Measurements from ENCODE around the gene CNTRL. TPM values are rescaled to one million over a fixed set of nuclear protein-coding genes. Genes with fewer than 3 reads are reported as not detected.
A peak's percentile ranks its signal among the peaks of the same experiment; 100 is the strongest.

CNTRL gene
- total RNA-seq, 2 experiments from 2014 or later: 80.3 to 107 TPM

DNA sequence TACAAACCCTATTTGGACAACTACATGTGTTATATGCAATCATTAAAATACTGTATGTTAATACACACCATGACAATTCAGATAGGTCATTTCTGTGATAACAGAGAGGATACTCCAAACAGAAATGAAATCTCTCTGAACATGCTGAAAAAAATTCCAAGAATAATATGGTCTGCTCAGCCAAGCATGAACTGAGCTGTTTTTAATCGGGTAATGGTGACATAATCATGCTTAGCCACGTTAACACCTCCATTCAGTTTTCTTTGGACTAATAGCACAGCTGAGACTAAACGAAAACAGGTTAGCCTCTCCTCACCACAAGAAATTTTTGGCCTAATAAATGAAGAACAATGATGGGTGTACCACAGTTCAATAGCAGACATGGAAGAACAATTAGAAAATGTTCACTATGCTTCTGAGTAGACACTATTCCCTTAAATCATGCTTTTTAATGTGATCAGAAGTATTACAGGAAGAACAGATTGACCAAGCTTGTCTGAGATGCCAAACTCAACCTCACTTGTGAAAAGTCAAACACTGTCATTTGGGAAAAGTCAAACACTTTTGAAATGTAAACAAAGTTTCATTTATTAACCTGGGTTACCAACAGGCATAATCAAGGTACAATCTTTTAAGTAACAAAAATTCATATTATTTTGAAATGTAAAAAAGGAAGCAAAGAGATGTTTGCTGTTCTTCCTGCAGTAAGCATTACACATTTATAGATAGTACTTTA is 107.5 kb downstream of the CNTRL start:
- Mint-ChIP-seq H3K4me1 (peaks cover 42% of the 10 kb centered on the region), H3K27me3 (no peaks in the 10 kb centered on the region), H3K27ac (peak overlapping the region; percentile 56), H3K36me3 (peaks cover 68% of the 10 kb centered on the region), H3K4me3 (no peak overlapping the region), H3K9me3 (ENCODE audit: low read depth) (no peaks in the 10 kb centered on the region)
- ATAC-seq (no peak), DNase-seq (no peak)
- CTCF ChIA-PET: interaction anchor here (0.8 kb wide), 1 partner anchor 13 kb away, joined by 3 read pairs; no protein-coding TSS in a partner anchor

DNA sequence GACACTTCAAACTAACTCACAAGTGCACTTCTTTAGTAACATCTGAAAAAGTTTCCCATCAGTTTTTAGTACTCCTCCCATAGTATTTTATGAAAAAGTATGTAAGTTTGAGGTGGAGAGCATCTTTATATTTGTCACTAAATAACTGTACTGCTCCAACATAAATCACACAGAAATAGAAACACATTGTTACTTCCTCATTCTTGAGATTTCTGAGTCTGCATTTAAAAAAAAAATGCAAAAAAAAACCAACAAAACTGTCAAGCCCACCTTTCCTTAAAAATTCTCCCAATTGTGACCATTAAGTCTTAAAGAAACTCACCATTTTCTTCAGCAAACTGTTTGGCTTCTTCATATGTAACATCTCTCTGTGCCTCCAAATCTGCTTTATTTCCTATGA is 108.2 kb downstream of the CNTRL start:
- ATAC-seq: no peak
- DNase-seq: no peak
- H3K9me3 Mint-ChIP-seq (ENCODE audit: low read depth): no peaks in the 10 kb centered on the region
- peaks cover 63% of the 10 kb centered on the region for H3K36me3 Mint-ChIP-seq
- no peaks in the 10 kb centered on the region for H3K27me3 Mint-ChIP-seq
- peak overlapping the region; percentile 54 for H3K27ac Mint-ChIP-seq
- no peak overlapping the region for H3K4me3 Mint-ChIP-seq
- peaks cover 48% of the 10 kb centered on the region for H3K4me1 Mint-ChIP-seq
- CTCF ChIA-PET: no interaction called here

- Mint-ChIP-seq H3K4me1 (peaks cover 49% of the 10 kb centered on the region), H3K36me3 (peaks cover 57% of the 10 kb centered on the region), H3K27ac (peak overlapping the region; percentile 11), H3K27me3 (no peaks in the 10 kb centered on the region), H3K4me3 (no peak overlapping the region), H3K9me3 (ENCODE audit: low read depth) (no peaks in the 10 kb centered on the region)
- CTCF ChIA-PET: interaction anchor here (0.6 to 1.6 kb wide), 2 partner anchors 14 to 136 kb away, joined by 3 to 6 read pairs; no protein-coding TSS in a partner anchor
- ATAC-seq (no peak), DNase-seq (no peak)
Observed at GRCh38 chr9:121183666-121184423, 109.1 kb downstream of the CNTRL start.

DNA sequence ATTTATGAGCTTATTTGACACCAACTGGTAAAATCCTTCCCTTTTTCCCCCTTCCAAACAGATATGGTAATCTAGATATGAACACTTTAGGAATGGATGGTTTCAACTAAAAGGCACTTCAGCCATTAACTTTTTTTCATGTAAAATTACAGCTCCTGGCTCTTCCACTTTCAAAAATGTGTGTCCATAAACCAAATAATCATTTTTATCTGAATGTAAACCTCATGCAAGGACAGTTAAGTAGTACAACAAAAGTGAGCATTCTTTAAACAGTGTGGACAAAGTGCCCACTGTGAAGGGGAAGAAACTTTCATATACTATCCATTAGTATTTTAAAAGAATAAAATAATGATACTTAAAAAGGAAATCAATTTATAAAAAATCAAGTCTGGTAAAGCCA is 109.7 kb downstream of the CNTRL start:
- no peaks in the 10 kb centered on the region for H3K27me3 Mint-ChIP-seq
- DNase-seq (no peak), ATAC-seq (no peak)
- CTCF ChIA-PET: interaction anchor here (0.6 to 1.6 kb wide), 2 partner anchors 15 to 136 kb away, joined by 3 to 6 read pairs; no protein-coding TSS in a partner anchor
- H3K36me3 Mint-ChIP-seq: peaks cover 55% of the 10 kb centered on the region
- H3K9me3 Mint-ChIP-seq (ENCODE audit: low read depth): no peaks in the 10 kb centered on the region
- H3K4me3 Mint-ChIP-seq: no peak overlapping the region
- H3K27ac Mint-ChIP-seq: peak overlapping the region; percentile 19
- peaks cover 52% of the 10 kb centered on the region for H3K4me1 Mint-ChIP-seq

DNA sequence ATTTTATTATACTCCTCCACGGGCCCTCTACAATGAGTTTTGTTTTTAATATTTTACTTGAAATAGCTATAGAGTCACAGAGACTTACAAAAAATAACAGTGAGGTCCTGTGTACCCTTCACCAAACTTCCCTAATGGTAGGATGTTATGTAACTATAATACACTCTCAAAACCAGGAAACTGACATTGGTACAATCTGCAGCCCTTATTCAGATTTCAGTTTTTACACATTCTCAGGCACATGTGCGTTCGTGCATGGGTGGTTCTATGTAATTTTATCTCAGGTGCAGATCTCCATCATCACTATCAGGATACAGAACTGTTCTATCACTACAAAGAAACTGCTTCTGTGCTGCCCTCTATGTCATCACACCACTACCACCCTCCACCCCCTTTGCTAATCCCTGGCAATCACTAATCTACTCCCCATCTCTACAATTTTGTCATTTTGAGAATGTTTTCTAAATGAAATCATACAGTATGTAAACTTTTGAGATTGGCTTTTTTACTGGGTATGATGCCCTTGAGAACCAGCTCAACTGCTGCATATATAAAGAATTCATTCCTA is 110.5 kb downstream of the CNTRL start:
- DNase-seq (no peak), ATAC-seq (no peak)
- no peaks in the 10 kb centered on the region for H3K27me3 Mint-ChIP-seq
- H3K4me1 Mint-ChIP-seq: peaks cover 55% of the 10 kb centered on the region
- H3K27ac Mint-ChIP-seq: no peak overlapping the region
- CTCF ChIA-PET: interaction anchor here (1.1 to 1.2 kb wide), 3 partner anchors 14 to 120 kb away, joined by 3 to 5 read pairs (median 4); no protein-coding TSS in a partner anchor
- no peaks in the 10 kb centered on the region for H3K9me3 Mint-ChIP-seq (ENCODE audit: low read depth)
- peaks cover 56% of the 10 kb centered on the region for H3K36me3 Mint-ChIP-seq
- H3K4me3 Mint-ChIP-seq: no peak overlapping the region

DNA sequence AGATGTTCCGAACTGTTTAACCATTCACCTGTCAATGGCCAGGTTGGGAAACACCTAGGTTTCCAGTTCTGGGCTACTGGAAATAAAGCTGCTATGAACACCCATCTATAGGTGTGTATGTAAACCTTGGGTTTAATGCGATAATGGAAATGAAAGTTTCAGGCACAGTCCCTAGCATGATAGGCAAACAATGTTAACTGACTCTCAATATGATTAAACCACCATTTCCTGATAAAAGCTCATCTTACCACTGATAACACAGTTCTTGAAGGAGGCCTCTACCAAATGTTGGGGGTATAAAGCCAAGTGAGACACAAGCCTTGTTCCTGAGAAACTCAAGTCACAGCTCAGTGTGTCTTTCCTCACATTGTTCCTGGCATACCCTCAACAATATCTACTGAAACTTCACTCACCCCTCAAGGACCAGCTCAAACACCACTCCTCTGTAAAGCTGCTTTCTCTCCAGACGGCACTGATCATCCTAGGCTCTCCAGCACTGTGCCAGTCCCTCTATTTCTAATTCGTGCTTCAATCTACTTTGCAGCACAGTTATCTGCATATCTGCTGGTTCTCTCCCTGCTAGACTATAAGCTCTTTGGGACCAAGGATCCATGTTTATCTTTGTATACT is 111.1 kb downstream of the CNTRL start:
- H3K27me3 Mint-ChIP-seq: no peaks in the 10 kb centered on the region
- DNase-seq (no peak), ATAC-seq (peak; percentile 77)
- CTCF ChIA-PET: interaction anchor here (1.0 to 1.6 kb wide), 6 partner anchors 9 to 430 kb away, joined by 3 to 5 read pairs (median 4); no protein-coding TSS in a partner anchor
- peaks cover 59% of the 10 kb centered on the region for H3K4me1 Mint-ChIP-seq
- H3K4me3 Mint-ChIP-seq: no peak overlapping the region
- H3K27ac Mint-ChIP-seq: peak overlapping the region; percentile 68
- peaks cover 58% of the 10 kb centered on the region for H3K36me3 Mint-ChIP-seq
- no peaks in the 10 kb centered on the region for H3K9me3 Mint-ChIP-seq (ENCODE audit: low read depth)

- Mint-ChIP-seq H3K36me3 (peaks cover 52% of the 10 kb centered on the region), H3K9me3 (ENCODE audit: low read depth) (no peaks in the 10 kb centered on the region), H3K4me1 (peaks cover 64% of the 10 kb centered on the region), H3K27ac (peak overlapping the region; percentile 15), H3K27me3 (no peaks in the 10 kb centered on the region), H3K4me3 (no peak overlapping the region)
- CTCF ChIA-PET: interaction anchor here (0.8 to 1.3 kb wide), 3 partner anchors 17 to 206 kb away, joined by 3 read pairs; no protein-coding TSS in a partner anchor
- DNase-seq (no peak), ATAC-seq (no peak)
Observed at GRCh38 chr9:121187636-121188305, 113.0 kb downstream of the CNTRL start.

- Mint-ChIP-seq H3K4me1 (peaks cover 61% of the 10 kb centered on the region), H3K4me3 (no peak overlapping the region), H3K27me3 (no peaks in the 10 kb centered on the region), H3K27ac (no peak overlapping the region), H3K36me3 (peaks cover 40% of the 10 kb centered on the region), H3K9me3 (ENCODE audit: low read depth) (no peaks in the 10 kb centered on the region)
- no peak for DNase-seq
- ATAC-seq: no peak
- CTCF ChIA-PET: interaction anchor here (0.8 kb wide), 1 partner anchor 18 kb away, joined by 3 read pairs; no protein-coding TSS in a partner anchor
Observed at GRCh38 chr9:121189006-121189405, 114.3 kb downstream of the CNTRL start.

DNA sequence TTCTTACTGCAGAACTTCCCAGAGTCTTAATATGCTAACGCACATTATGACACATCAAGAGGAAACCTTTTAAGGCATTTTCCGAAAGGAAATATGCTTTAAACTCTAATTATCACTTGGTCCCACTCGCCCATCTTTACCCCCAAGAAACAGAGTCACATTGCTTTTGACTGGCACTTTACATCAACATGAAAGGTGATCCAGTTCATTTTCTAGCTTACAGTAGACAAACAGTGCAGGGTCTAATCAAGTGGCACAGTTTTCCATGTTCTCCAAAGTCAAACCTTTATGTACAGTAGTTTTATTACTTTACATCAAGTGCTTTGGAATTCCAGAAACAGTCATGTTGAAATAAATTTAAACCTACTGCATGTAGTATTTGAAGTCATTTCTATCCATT is 114.9 kb downstream of the CNTRL start:
- Mint-ChIP-seq H3K36me3 (peaks cover 36% of the 10 kb centered on the region), H3K4me1 (peaks cover 60% of the 10 kb centered on the region), H3K27me3 (no peaks in the 10 kb centered on the region), H3K4me3 (no peak overlapping the region), H3K27ac (no peak overlapping the region), H3K9me3 (ENCODE audit: low read depth) (no peaks in the 10 kb centered on the region)
- ATAC-seq: no peak
- CTCF ChIA-PET: interaction anchor here (0.7 kb wide), 1 partner anchor 118 kb away, joined by 3 read pairs; no protein-coding TSS in a partner anchor
- no peak for DNase-seq

DNA sequence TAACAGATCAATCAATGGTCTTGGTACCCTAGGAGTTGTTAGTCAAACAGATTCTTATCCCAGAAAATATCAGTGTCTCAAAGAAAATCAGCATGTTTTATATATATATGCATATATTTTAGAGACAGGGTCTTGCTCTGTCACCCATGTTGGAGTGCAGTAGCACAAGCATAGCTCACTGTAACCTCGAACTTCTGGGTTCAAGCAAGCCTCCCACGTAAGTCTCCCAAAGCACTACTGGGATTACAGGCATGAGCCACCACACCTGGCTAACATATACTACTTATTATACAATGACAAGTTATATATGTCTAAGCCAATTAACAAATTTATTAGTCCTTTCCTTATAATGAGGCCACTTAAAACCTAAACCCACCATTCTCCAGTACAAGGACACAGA is 116.5 kb downstream of the CNTRL start:
- Mint-ChIP-seq H3K36me3 (peaks cover 22% of the 10 kb centered on the region), H3K4me1 (peaks cover 60% of the 10 kb centered on the region), H3K27me3 (no peaks in the 10 kb centered on the region), H3K9me3 (ENCODE audit: low read depth) (no peaks in the 10 kb centered on the region), H3K4me3 (no peak overlapping the region), H3K27ac (no peak overlapping the region)
- ATAC-seq (no peak), DNase-seq (no peak)
- CTCF ChIA-PET: no interaction called here

DNA sequence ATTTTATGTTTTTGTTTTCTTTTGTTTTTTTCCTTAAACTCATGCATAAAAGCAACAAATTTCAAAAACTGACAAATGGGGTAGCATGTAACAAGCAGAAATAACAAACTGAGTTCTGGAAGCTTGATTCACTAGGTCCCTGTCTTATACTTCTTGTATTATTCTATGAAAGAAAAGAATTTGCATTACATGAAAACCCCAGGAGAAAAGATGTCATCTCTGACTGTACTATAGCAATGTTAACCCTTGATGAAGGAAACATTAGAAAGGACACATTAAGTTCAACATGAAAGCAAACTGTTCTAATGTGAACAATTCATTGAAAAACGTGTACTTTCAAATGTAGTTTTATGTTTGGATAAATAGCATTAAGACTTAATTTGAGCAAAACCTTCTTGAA is 117.8 kb downstream of the CNTRL start:
- CTCF ChIA-PET: no interaction called here
- DNase-seq (no peak), ATAC-seq (no peak)
- Mint-ChIP-seq H3K4me1 (peaks cover 62% of the 10 kb centered on the region), H3K36me3 (peaks cover 19% of the 10 kb centered on the region), H3K27me3 (no peaks in the 10 kb centered on the region), H3K27ac (no peak overlapping the region), H3K4me3 (no peak overlapping the region), H3K9me3 (ENCODE audit: low read depth) (no peaks in the 10 kb centered on the region)

- Mint-ChIP-seq H3K4me3 (no peak overlapping the region), H3K36me3 (peaks cover 20% of the 10 kb centered on the region), H3K27ac (no peak overlapping the region), H3K4me1 (peaks cover 65% of the 10 kb centered on the region), H3K9me3 (ENCODE audit: low read depth) (no peaks in the 10 kb centered on the region), H3K27me3 (no peaks in the 10 kb centered on the region)
- CTCF ChIA-PET: no interaction called here
- ATAC-seq (peak; percentile 14), DNase-seq (no peak)
Observed at GRCh38 chr9:121192959-121193640, 118.3 kb downstream of the CNTRL start.
